ENCODE measurements around the gene STYXL2. TPM values are rescaled to one million over a fixed set of nuclear protein-coding genes. Genes with fewer than 3 reads are reported as not detected.

The STYXL2 gene
- total and polyA plus RNA-seq, 2 donors (not counting 1 experiment from before 2014, with no cell fraction given): not detected

DNA sequence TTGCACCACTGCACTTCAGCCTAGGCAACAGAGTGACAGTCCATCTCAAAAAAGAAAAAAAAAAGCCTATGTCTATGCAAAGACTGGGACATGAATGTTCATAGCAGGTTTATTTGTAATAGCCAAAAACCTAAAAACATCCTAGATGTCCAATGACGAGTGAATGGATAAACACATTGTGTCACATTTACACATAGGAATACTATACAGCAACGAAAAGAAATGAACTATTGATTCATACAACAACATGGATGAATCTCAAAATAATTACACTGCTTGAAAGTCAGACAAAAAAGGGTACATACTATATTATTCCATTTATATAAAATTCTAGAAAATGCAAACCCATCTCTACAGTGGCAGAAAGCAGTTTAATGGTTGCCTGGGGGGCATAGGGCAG is 7.9 kb downstream of the STYXL2 start:
- WGBS (ENCODE audit: insufficient coverage): no CpG with 5 or more reads among the region's 2 CpGs
- intact Hi-C loops (cut with micrococcal nuclease): no loop called here
- ChIA-PET POLR2A (no interaction called here), CTCF (no interaction called here)
- no peaks in the 10 kb centered on the region for H4K20me1 ChIP-seq (ENCODE audit: control insufficient read depth, insufficient read depth, low read length, poor library complexity, severe bottlenecking)
- TF ChIP-seq EZH2 (IDR thresholded peaks at IDR 0.05; ENCODE audit: borderline replicate concordance, insufficient read depth, low read depth, low read length, poor library complexity, severe bottlenecking): no peak
- TF ChIP-seq, protein P1, sequence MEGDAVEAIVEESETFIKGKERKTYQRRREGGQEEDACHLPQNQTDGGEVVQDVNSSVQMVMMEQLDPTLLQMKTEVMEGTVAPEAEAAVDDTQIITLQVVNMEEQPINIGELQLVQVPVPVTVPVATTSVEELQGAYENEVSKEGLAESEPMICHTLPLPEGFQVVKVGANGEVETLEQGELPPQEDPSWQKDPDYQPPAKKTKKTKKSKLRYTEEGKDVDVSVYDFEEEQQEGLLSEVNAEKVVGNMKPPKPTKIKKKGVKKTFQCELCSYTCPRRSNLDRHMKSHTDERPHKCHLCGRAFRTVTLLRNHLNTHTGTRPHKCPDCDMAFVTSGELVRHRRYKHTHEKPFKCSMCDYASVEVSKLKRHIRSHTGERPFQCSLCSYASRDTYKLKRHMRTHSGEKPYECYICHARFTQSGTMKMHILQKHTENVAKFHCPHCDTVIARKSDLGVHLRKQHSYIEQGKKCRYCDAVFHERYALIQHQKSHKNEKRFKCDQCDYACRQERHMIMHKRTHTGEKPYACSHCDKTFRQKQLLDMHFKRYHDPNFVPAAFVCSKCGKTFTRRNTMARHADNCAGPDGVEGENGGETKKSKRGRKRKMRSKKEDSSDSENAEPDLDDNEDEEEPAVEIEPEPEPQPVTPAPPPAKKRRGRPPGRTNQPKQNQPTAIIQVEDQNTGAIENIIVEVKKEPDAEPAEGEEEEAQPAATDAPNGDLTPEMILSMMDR (IDR thresholded peaks at IDR 0.05): no peak
- peaks cover 21% of the 10 kb centered on the region for H3K4me1 Mint-ChIP-seq
- peaks cover 0 to 1% (median 0%) of the 10 kb centered on the region in 3 donors for H3K9me3 ChIP-seq (ENCODE audit: control extremely low read depth in 1 of 3, control insufficient read depth in 2 of 3, insufficient read depth in 1 of 3, low read length in 2 of 3)
- H3K27ac Mint-ChIP-seq: no peak overlapping the region
- no peak overlapping the region for H3K4me3 ChIP-seq (ENCODE audit: control extremely low read depth in 1 of 5, extremely low read depth in 1 of 5, insufficient read depth in 1 of 5, low read depth in 2 of 5, low read length in 4 of 5)
- no peak for ATAC-seq (ENCODE audit: low read depth)
- H3K4me1 ChIP-seq (ENCODE audit: control insufficient read depth in 2 of 2, insufficient read depth in 2 of 2, low read length in 2 of 2): peaks cover 23 to 26% of the 10 kb centered on the region in 2 donors
- H3K4me2 ChIP-seq (replicated peaks; ENCODE audit: low read depth, low read length, poor library complexity, severe bottlenecking): no peak overlapping the region
- no peaks in the 10 kb centered on the region for H3K79me2 ChIP-seq (ENCODE audit: control insufficient read depth, insufficient read depth, low read length)
- peaks cover 10% of the 10 kb centered on the region for H3K27me3 Mint-ChIP-seq
- no peak overlapping the region for H3K4me3 Mint-ChIP-seq
- H3K27ac ChIP-seq (ENCODE audit: low read length in 2 of 2): no peak overlapping the region
- H3K9me3 Mint-ChIP-seq (ENCODE audit: insufficient read depth): no peaks in the 10 kb centered on the region
- H2AFZ ChIP-seq (ENCODE audit: insufficient read depth, low read depth, low read length, poor library complexity, severe bottlenecking): no peak overlapping the region
- DNase-seq: no peak
- H3K9ac ChIP-seq (ENCODE audit: low read length): no peak overlapping the region
- H3K36me3 ChIP-seq (replicated peaks in 1 of 2; ENCODE audit: control extremely low read depth in 1 of 2, control insufficient read depth in 1 of 2, extremely low read depth in 1 of 2, insufficient read depth in 2 of 2, low read length in 1 of 2): no peaks in the 10 kb centered on the region
- peaks cover 0 to 5% (median 2%) of the 10 kb centered on the region in 4 experiments for H3K27me3 ChIP-seq (replicated peaks in 1 of 4; ENCODE audit: control extremely low read depth in 1 of 4, control insufficient read depth in 3 of 4, insufficient read depth in 4 of 4, low read length in 3 of 4)

DNA sequence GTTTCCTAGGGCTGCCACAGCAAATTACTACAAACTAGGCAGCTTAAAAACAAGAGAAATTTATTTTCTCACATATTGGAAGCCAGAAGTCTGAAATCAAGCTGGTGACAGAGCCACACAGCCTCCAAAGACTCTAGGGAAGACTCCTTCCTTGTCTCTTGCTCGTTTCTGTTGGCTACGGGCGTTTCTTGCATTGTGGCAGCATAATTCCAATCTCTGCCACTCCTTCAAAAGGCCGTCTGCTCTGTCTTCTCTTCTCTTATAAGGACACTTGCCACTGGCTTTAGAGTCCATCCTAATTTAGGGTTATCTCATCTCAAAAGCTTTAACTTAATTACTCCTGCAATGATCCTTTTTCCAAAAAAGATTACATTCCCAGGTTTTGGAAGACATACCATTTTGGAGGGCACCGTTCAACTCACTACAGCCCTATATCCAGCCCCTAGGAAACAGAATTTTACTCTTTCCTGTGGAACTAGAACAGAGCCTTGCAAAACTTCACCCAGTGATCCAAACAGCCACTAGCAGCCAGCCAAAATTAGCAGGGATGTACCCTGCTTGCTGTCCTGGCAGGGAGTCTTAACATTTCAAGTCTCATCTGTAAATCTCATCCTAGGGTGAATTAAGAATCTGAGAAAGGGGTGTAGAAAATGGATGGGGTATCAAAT is 9.2 kb downstream of the STYXL2 start:
- CTCF ChIA-PET: interaction anchor here (1.4 kb wide), 1 partner anchor 44 kb away, joined by 3 read pairs; no protein-coding TSS in a partner anchor
- no peak for ATAC-seq (ENCODE audit: low read depth)

More for the DNA sequence above, 9.2 kb downstream of the STYXL2 start:
- Histone ChIP-seq H3K4me3 (ENCODE audit: control extremely low read depth in 1 of 5, extremely low read depth in 1 of 5, insufficient read depth in 1 of 5, low read depth in 2 of 5, low read length in 4 of 5) (no peak overlapping the region), H3K9me3 (ENCODE audit: control extremely low read depth in 1 of 3, control insufficient read depth in 2 of 3, insufficient read depth in 1 of 3, low read length in 2 of 3) (no peaks in the 10 kb centered on the region), H2AFZ (ENCODE audit: insufficient read depth, low read depth, low read length, poor library complexity, severe bottlenecking) (no peak overlapping the region), H3K9ac (ENCODE audit: low read length) (no peak overlapping the region), H3K4me2 (replicated peaks; ENCODE audit: low read depth, low read length, poor library complexity, severe bottlenecking) (no peak overlapping the region), H3K79me2 (ENCODE audit: control insufficient read depth, insufficient read depth, low read length) (no peaks in the 10 kb centered on the region), H3K4me1 (ENCODE audit: control insufficient read depth in 2 of 2, insufficient read depth in 2 of 2, low read length in 2 of 2) (peaks cover 23 to 26% of the 10 kb centered on the region in 2 donors), H3K36me3 (replicated peaks in 1 of 2; ENCODE audit: control extremely low read depth in 1 of 2, control insufficient read depth in 1 of 2, extremely low read depth in 1 of 2, insufficient read depth in 2 of 2, low read length in 1 of 2) (no peaks in the 10 kb centered on the region), H3K27ac (ENCODE audit: low read length in 2 of 2) (no peak overlapping the region), H4K20me1 (ENCODE audit: control insufficient read depth, insufficient read depth, low read length, poor library complexity, severe bottlenecking) (no peaks in the 10 kb centered on the region), H3K27me3 (replicated peaks in 1 of 4; ENCODE audit: control extremely low read depth in 1 of 4, control insufficient read depth in 3 of 4, insufficient read depth in 4 of 4, low read length in 3 of 4) (peaks cover 0 to 5% (median 2%) of the 10 kb centered on the region in 4 experiments)
- POLR2A ChIA-PET: interaction anchor here (0.6 kb wide), 1 partner anchor 159 kb away, joined by 10 read pairs; no protein-coding TSS in a partner anchor
- Mint-ChIP-seq H3K27me3 (peaks cover 10% of the 10 kb centered on the region), H3K4me1 (peaks cover 21% of the 10 kb centered on the region), H3K9me3 (ENCODE audit: insufficient read depth) (no peaks in the 10 kb centered on the region), H3K27ac (no peak overlapping the region), H3K4me3 (no peak overlapping the region)
- TF ChIP-seq EZH2 (IDR thresholded peaks at IDR 0.05; ENCODE audit: borderline replicate concordance, insufficient read depth, low read depth, low read length, poor library complexity, severe bottlenecking): no peak
- TF ChIP-seq, protein P1 (IDR thresholded peaks at IDR 0.05): no peak
- WGBS (ENCODE audit: insufficient coverage): 92% methylated on average over 5 of the region's 5 CpGs
- intact Hi-C loops (cut with micrococcal nuclease): no loop called here
- no peak for DNase-seq

Measured in B cell (primary cell).